Vagina (tissue), 2 donors: Measurements from ENCODE around the gene ZNF791. TPM values are rescaled to one million over a fixed set of nuclear protein-coding genes. Genes with fewer than 3 reads are reported as not detected.
A peak's percentile ranks its signal among the peaks of the same experiment; 100 is the strongest.

Source experiments
- DNase-seq, 2 donors: peaks; one replicate each; pipeline ENCODE4 v3.0.0-alpha.2; 2017; ENCODE audit errors: extremely low spot score in 2 of 2
- H3K27ac ChIP-seq: fragments of 200-600 bp; sonication (generic); one replicate; pipeline ENCODE4 v1.5.1; 2019
- H3K27me3 ChIP-seq: fragments of 200-600 bp; sonication (generic); one replicate; pipeline ENCODE4 v1.5.1; 2019
- H3K36me3 ChIP-seq, 2 donors: fragments of 200-600 bp; sonication (generic); one replicate each; pipeline ENCODE4 v1.5.1; 2017 to 2019
- H3K4me1 ChIP-seq: fragments of 200-600 bp; sonication (generic); one replicate; pipeline ENCODE4 v1.5.1; 2019
- H3K4me3 ChIP-seq, 2 donors: fragments of 200-600 bp; sonication (generic); 1 replicate in 1 of 2; 2 replicates in 1 of 2; pipeline ENCODE4 v1.5.1; 2016 to 2019
- H3K9me3 ChIP-seq: fragments of 200-600 bp; sonication (generic); one replicate; pipeline ENCODE4 v1.5.1; 2019
- POLR2A ChIP-seq, 2 donors: fragments of 450-650 bp; IDR thresholded peaks; one replicate each; pipeline ENCODE4 v1.6.1; 2017; ENCODE audit warnings: antibody characterized with exemption in 2 of 2, mild to moderate bottlenecking in 2 of 2, moderate library complexity in 2 of 2
- POLR2AphosphoS5 ChIP-seq, 2 donors: sonication (generic); formaldehyde crosslinking; IDR thresholded peaks; one replicate each; pipeline ENCODE4 v1.9.0; 2017; ENCODE audit warnings: antibody characterized with exemption in 2 of 2, mild to moderate bottlenecking in 2 of 2, low read depth in 1 of 2; ENCODE audit not compliant: insufficient read depth in 1 of 2
- intact Hi-C: fragments of 100-400 bp; cut with DNase I; formaldehyde crosslinking; loops from one replicate; pipeline ENCODE4 v1.15.1; 2023
- total RNA-seq: library from RNA; depleted of rRNA; stranded (reverse); fragments of >200 nt; gene quantifications from one replicate; pipeline ENCODE4 v1.2.3, GENCODE V29; 2016
- TF ChIP-seq, protein P1 (sequence below), 3 experiments: fragments of 450-650 bp in 2 of 3; fragments of 200-600 bp in 1 of 3; sonication (generic) in 1 of 3; IDR thresholded peaks; one replicate each; pipeline ENCODE4 v1.5.1; 2017 to 2019; ENCODE audit warnings: antibody characterized with exemption in 3 of 3, mild to moderate bottlenecking in 2 of 3, moderate library complexity in 2 of 3

ZNF791 gene
- total RNA-seq, 1 donor from 2014 or later: 17.9 TPM

DNA sequence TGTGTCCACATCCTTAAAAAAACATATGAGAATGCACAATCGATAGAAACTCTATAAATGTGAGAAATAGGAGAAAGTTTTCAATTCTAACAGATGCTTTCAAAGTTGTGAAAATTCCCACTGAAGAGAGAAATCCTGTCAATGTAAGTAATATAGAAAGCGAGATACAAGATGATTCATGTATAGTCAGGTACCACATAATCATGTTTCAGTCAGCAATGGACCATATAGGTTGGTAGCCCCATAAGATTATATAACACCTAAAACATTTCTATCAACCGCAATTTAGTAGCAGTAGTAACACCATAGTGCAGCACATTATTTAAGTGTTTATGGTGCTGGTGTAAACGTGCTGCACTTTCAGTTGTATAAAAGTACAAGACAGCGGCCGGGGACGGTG, 18.5 kb downstream of the ZNF791 start:
- TF ChIP-seq POLR2AphosphoS5 (IDR thresholded peaks at IDR 0.05; ENCODE audit: insufficient read depth in 1 of 2, low read depth in 1 of 2): no peak
- no peak for TF ChIP-seq POLR2A (IDR thresholded peaks at IDR 0.05)
- TF ChIP-seq, protein P1, sequence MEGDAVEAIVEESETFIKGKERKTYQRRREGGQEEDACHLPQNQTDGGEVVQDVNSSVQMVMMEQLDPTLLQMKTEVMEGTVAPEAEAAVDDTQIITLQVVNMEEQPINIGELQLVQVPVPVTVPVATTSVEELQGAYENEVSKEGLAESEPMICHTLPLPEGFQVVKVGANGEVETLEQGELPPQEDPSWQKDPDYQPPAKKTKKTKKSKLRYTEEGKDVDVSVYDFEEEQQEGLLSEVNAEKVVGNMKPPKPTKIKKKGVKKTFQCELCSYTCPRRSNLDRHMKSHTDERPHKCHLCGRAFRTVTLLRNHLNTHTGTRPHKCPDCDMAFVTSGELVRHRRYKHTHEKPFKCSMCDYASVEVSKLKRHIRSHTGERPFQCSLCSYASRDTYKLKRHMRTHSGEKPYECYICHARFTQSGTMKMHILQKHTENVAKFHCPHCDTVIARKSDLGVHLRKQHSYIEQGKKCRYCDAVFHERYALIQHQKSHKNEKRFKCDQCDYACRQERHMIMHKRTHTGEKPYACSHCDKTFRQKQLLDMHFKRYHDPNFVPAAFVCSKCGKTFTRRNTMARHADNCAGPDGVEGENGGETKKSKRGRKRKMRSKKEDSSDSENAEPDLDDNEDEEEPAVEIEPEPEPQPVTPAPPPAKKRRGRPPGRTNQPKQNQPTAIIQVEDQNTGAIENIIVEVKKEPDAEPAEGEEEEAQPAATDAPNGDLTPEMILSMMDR (IDR thresholded peaks at IDR 0.05): no peak
- Histone ChIP-seq H3K27me3 (no peaks in the 10 kb centered on the region), H3K4me3 (no peak overlapping the region), H3K4me1 (no peaks in the 10 kb centered on the region), H3K36me3 (peaks cover 6 to 54% of the 10 kb centered on the region in 2 donors), H3K27ac (no peak overlapping the region), H3K9me3 (peaks cover 6% of the 10 kb centered on the region)
- intact Hi-C loops: no loop called here
- DNase-seq: no peak

DNA sequence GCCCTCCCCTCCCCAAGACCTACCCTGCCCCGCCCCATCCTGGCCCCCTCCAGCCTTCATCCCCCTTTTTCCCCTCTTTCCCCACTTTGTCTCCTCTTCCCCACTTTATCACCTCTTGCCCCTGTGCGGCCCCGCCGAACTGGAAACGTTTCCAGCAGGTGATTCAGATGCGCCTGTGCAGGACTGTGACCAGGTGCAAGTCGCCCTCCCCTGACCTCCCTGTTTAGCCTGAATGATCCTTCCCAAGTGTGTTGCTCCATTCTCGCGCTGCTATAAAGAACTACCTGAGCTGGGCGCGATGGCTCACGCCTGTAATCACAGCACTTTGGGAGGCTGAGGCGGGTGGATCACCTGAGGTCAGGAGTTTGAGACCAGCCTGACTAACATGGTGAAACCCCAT, 25.9 kb downstream of the ZNF791 start:
- H3K4me1 ChIP-seq: peaks cover 12% of the 10 kb centered on the region
- DNase-seq: no peak
- intact Hi-C loops: no loop called here
- TF ChIP-seq POLR2A (IDR thresholded peaks at IDR 0.05): no peak
- TF ChIP-seq POLR2AphosphoS5 (IDR thresholded peaks at IDR 0.05; ENCODE audit: insufficient read depth in 1 of 2, low read depth in 1 of 2): no peak
- TF ChIP-seq, protein P1 (IDR thresholded peaks at IDR 0.05): no peak
- H3K36me3 ChIP-seq: no peaks in the 10 kb centered on the region
- no peak overlapping the region for H3K27ac ChIP-seq
- no peaks in the 10 kb centered on the region for H3K9me3 ChIP-seq
- H3K27me3 ChIP-seq: no peaks in the 10 kb centered on the region
- no peak overlapping the region for H3K4me3 ChIP-seq

DNA sequence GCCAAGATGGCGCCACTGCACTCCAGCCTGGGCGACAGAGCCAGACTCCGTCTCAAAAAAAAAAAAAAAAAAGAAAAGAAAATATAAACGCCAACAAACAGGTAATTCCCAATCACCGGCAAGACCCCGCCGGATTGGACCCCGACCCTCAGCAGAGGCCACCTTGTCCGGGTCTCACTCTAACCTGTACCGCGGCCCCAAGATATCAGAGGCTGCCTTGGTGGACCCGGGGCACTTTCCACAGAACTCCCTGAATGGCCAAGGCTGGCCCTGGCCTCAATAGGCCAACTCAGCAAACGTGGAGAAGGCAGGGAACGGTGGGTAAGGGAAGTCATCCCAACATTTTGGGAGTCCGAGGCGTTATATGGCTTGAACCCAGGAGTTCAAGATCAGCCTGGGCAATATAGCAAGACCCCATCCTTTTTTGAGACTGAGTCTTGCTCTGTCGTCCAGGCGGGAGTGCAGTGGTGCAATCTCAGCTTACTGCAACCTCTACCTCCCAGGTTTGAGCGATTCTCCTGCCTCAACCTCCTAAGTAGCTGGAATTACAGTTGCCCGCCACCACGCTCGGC, 28.0 kb downstream of the ZNF791 start:
- no peak overlapping the region for H3K27ac ChIP-seq
- H3K4me3 ChIP-seq: no peak overlapping the region
- H3K4me1 ChIP-seq: peaks cover 12% of the 10 kb centered on the region
- H3K9me3 ChIP-seq: no peaks in the 10 kb centered on the region
- H3K27me3 ChIP-seq: no peaks in the 10 kb centered on the region
- no peaks in the 10 kb centered on the region for H3K36me3 ChIP-seq
- DNase-seq: no peak
- TF ChIP-seq POLR2AphosphoS5 (IDR thresholded peaks at IDR 0.05; ENCODE audit: insufficient read depth in 1 of 2, low read depth in 1 of 2) (no peak), POLR2A (IDR thresholded peaks at IDR 0.05) (no peak)
- TF ChIP-seq, protein P1 (IDR thresholded peaks at IDR 0.05): no peak
- intact Hi-C loops: no loop called here

DNA sequence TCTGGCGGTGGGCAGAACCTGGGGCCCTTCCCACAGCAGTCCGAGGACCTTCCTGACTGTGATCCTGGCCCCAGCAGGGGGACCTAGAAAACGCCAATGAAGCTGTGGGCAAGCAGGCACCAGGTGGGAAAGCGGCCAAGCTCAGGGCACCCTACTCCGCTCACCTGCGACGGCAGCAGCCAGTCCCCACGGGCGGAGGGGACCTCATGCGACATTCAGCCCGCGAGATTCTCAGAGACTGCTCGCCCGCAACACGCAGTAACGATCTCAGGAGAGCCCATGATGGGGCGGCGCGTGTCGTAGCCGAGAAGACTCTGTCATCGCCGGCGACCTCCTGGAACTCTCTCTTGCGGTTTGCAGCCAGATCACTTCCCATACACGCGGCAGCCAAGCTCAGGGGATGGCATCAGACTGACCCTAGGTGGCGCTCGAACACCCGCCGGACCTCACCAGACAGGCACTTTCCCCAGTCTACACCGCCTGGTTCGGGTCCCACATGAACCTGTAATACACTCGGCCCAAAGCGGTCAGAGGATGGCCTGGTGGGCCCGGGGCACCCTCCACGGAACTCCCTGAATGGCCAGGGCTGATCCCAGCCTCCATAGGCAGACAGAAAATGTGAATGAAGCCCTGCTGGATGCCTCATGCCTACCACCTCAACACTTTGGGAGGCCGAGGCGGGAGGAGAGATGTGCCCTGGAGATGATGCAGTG, 29.3 kb downstream of the ZNF791 start:
- intact Hi-C loops: no loop called here
- Histone ChIP-seq H3K9me3 (no peaks in the 10 kb centered on the region), H3K4me1 (peaks cover 12% of the 10 kb centered on the region), H3K27me3 (no peaks in the 10 kb centered on the region), H3K36me3 (no peaks in the 10 kb centered on the region), H3K27ac (no peak overlapping the region), H3K4me3 (peak overlapping the region; percentile 17 to 28)
- DNase-seq: no peak
- TF ChIP-seq, protein P1 (IDR thresholded peaks at IDR 0.05): peak; percentile 27 to 45 (median 39)
- TF ChIP-seq POLR2AphosphoS5 (IDR thresholded peaks at IDR 0.05; ENCODE audit: insufficient read depth in 1 of 2, low read depth in 1 of 2) (peak in 1 of 2 donors; percentile 16), POLR2A (IDR thresholded peaks at IDR 0.05) (no peak)

DNA sequence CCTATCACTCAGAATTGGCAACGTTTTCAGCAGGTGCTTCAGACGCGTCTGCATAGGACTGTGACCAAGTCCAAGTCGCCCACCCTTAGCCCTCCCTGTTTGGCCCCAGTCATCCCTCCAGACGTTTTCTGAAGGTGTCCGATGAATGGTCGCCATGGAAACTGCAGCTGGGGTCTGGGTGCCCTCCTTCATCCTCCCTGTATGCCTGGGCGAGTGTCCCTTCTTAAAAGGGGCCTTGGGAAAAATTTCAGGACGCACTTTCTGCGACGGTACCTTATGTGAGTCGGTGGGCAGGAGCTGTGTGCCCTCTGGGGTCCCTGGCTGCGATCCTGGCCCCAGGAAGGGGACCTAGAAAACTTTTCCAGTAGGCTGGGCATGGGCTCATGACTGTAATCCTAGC, 30.7 kb downstream of the ZNF791 start:
- Histone ChIP-seq H3K4me3 (no peak overlapping the region), H3K27me3 (no peaks in the 10 kb centered on the region), H3K36me3 (no peaks in the 10 kb centered on the region), H3K27ac (no peak overlapping the region), H3K9me3 (no peaks in the 10 kb centered on the region), H3K4me1 (peaks cover 12% of the 10 kb centered on the region)
- intact Hi-C loops: no loop called here
- DNase-seq: no peak
- TF ChIP-seq, protein P1 (IDR thresholded peaks at IDR 0.05): no peak
- TF ChIP-seq POLR2AphosphoS5 (IDR thresholded peaks at IDR 0.05; ENCODE audit: insufficient read depth in 1 of 2, low read depth in 1 of 2): no peak
- no peak for TF ChIP-seq POLR2A (IDR thresholded peaks at IDR 0.05)
